Measurements from ENCODE around the gene SYNCRIP.
"Not testable (repeated sequence)": the region's sequence is repeated elsewhere in the genome, so short reads cannot be mapped to it uniquely, and the experiment has no call there.

Gene SYNCRIP

DNA sequence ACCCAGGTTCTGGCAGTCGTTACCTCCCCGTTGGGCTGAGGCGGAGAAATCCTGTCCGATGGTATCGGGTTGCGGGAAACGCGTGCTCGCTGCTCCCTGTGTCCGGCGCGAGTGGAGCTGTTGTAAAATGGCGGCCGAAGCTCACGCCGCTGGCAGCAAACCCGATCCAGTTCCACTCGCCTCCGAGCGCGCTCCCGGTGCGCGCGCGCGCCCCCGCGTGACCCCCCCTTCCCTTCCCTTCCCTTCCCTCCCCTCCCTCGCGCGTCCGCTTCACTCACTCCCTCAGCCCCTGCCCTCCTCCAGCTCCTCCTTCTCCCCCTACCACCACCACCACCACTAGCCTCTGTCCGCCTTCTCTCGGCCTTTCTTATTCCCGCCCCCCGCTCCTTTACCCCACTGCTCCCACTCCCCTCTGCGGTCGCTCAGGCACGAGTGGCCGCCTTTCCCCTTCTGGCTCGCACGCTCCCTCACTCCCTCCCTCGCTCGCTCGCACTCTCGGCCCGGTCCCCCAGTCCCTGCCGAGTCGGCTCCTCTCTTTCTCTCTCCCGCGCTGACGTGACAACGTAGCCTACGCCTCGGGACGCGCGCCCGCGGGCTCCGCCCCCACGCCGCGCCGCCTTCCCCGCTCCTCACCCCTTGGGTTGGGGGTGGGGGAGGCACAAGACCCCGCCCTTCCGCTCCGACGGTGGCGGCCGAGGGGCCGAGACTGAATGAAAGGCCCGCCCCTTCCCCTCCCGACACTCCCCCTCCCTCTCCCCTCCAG is at the start of gene SYNCRIP:
Gene SYNCRIP (minus strand): TSS at position 113 of the 763 bp plus-strand sequence. CDS start 1,447 bp downstream, outside the sequence.
- DNase-seq (ENCODE audit: low read depth), result peak; percentile 91

DNA sequence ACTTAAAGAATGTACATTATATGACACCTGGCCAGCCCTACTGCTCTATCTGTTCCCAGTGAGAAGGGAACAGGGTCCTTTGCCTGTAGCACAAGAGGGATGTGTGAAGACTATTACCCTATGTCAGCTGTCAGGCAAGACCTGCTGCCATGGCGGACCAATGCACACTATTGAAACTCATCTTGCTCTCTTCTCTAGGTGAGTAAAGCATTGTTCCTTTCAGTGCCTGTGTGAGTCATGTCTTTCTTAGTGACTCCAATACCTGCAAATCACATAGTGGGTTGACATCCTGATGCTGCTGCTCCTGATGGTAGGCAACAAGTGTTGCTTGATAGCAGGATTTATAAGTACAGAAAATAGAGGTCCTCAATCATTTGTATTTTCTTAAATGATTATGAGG is 48.8 kb upstream of the SYNCRIP start:
- no peak for DNase-seq (ENCODE audit: low read depth)

DNA sequence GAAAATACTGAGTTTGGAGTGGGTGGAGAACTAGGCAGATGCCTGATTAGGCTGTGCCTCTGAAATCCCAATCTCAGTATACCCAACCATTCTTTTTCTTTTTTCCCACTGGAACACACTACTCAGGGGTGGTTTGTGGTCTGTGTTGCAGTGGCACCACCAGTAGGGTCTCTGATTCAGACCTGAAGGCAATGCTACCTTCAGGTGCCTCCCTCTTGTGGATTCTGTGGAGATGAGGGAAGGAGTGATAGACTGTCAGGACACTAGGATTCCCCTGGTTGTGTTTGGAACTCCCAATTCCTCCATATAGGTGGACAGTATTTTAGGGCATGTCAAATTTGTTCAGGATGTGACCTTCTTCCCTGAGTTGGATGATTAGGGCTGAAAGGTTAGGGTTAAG is 47.4 kb upstream of the SYNCRIP start:
- no peak for DNase-seq (ENCODE audit: low read depth)

DNA sequence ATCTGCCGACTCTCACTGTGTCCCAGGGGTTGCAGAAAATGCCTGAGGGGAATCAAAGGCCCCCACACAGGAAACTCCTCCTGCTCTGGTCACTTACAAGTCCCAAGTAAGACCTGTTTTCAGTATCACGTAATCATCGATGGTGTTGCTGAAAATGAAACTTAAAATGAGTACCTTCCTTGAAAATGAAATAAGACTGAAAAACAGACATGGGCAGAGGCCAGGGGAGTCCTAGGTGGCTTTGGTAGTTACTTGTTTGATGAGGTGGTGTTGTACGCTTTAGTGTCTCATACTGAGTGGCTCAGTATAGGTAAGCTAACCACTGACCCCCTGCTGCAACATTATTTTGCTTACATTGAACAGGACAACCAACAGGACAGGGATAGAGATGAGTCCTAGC is 43.0 kb upstream of the SYNCRIP start:
- no peak for DNase-seq (ENCODE audit: low read depth)

DNA sequence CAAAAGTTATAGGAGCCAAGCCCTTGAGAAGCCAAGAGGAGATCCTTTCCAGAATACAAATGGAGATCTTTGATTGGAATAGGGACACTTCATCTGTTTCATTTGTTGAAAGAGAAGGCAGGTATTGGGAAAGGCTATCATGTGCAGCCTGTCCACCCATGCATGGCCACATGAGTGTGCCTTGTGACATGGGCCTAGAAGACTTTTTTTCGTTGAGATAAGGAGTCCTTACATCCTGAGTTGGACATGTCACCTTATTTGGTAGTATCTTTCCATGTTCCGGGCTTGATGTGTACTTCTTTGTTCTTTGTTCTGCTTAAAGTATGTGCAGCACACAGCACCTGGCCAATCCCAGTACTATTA is 42.1 kb upstream of the SYNCRIP start:
- DNase-seq (ENCODE audit: low read depth), result no peak

DNA sequence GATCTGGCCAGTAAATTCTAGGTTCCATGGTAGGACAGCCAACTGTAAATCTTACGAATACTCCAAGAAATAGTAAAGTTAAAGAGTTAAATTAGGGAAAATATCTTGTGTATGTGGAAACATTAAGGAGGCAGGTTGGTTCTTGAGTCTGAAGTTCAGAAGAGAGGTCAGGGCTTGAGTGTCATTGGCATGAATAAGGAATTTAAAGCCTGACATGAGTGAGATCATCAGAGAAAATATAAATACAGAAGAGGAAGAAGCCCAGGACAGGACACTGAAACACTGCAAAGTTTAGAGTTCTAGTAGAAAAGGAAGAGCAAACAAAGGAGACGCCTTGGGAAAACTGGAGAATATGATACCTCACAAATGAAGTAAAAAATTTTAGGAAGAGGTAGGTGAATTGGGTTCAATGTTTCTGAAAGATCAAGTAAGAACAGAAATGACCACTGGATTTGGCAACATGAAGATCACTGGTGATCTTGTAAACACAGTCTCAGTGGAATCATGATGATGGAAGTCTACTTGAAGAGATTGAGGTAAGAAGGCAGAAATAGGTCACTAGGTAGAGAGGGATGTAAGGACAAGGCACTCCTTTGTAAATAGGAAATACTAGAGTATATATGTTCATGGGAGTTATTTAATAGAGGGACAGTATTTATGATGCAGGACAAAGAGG is 41.6 kb upstream of the SYNCRIP start:
- no peak for DNase-seq (ENCODE audit: low read depth)

DNA sequence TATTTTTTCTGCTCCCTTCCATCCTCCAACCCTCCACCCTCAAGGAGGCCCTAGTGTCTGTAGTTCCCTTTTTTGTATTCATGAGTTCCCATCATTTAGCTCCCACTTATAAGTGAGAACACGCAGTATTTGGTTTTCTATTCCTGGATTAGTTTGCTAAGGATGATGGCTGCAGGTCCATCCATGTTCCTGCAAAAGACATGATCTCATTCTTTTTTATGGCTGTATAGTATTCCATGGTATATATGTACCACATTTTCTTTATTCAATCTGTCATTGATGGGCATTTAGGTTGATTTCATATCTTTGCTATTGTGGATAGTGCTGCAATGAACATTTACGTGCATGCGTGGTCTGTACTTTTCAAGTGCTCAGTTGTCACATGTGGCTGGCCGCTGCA is 39.2 kb upstream of the SYNCRIP start:
- DNase-seq (ENCODE audit: low read depth), result not testable (repeated sequence)

DNA sequence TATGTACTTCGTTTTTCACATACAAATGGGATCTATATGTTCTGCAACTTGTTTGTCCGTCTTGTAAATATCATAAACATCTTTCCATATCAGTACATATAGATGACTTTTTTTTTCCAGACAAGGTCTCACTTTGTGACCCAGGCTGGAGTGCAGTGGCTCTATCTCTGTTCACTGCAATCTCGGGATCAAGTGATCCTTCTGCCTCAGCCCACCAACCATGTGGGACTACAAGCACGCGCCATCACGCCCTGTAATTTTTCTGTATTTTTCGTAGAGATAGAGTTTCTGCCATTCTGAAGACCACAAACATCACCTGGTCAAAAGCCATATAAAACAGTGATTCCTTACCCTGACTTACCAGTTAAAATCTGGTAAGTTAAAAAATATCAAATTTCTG is 37.7 kb upstream of the SYNCRIP start:
- no peak for DNase-seq (ENCODE audit: low read depth)

DNA sequence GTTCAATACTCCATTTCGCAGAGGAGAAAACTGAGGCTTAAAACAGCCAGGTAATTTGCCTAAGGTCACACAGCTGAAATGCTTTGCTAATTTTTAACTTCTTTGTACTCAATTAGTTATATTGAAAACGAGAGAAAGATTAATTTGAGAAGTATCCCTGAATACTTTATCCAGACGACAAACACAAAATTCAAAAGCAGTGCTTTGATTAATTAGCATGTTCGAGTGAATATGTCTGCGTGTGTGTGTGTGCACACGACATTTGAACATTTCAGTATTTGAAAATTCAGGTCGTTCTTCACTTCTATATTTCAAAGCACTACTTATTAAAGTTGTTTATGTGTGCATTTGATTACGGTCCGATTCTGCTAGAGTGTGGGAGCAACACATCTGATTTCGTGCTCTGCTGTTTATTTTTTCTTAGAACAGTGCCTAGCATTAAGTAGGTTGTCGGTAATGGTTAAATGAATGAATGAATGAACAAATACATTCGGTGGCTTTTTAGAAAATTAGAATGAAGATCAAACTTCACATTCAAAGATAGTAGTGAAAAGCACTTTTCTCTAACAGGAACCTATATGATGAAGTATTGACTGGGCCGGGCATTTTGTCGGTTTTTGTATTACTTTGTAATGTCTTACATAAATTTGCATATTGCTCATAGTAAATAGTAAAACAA is 36.9 kb upstream of the SYNCRIP start:
- DNase-seq (ENCODE audit: low read depth), result no peak

DNA sequence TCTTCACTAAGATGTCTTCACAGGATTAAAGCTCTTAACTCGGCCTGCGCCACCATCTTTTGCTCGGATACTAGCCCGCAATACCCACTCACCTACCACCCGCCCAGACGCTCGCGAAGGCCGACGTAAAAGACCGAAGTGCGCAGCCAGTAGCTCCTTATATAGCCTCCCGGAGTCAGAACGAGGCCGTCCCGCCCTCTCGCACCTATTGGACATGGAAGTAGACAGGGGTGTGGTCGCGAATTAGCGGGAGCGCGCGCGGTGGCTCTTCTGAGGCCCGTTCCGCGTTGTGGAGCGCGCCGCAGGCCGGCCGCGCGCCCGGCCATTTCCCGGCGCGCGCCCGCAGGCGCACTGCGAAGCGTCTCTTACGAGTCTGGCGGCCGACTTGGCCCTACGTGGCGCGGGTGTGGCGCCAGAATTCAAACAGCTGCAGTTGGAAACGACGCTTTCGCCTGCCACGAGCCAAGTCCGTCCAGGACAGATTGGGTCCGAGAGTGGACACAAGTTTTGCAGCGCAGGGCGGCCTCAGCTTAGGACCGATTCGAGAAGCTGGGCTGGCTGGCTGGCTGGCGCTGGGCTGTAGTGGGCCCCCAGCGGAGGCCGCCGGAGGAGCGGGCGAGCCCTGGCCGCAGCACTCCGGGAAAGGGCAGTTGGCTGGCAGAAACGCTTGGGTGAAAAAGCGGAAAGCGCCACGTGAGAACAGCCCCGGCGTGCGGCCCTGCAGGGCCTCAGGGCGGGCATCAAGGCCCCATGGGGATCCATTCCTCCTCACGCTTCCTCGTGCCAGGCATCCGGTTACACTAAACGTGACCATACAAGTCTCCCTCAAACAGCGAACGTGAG is 36.1 kb upstream of the SYNCRIP start:
- DNase-seq (ENCODE audit: low read depth), result peak; percentile 98

DNA sequence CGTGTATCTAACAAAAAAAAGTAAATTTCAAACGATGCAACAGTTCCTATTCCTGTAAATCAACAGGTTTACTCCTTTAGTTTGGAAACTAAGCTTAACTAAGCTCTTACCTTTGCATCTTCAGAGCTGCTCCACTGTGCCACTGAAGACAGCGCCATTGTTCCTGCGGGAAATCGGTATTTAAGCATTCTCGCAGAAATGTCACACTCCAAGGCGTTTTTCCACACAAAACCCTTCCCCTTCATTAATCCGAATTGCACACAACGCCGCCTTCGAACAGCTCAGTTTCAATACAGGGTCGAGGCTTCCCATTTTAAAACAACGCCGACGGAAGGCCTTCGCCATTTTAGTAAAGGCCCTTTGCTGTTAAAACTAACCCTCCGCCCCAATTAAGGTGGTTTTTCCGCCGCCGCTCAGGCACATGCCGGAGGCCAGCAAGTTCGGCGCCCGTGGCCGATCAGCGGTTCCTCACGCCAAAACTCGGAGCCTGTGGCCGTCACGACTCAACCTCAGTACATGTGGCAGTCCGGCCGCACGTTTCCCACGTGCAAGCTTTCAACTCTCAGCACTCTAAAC is 35.4 kb upstream of the SYNCRIP start:
- DNase-seq (ENCODE audit: low read depth), result no peak

DNA sequence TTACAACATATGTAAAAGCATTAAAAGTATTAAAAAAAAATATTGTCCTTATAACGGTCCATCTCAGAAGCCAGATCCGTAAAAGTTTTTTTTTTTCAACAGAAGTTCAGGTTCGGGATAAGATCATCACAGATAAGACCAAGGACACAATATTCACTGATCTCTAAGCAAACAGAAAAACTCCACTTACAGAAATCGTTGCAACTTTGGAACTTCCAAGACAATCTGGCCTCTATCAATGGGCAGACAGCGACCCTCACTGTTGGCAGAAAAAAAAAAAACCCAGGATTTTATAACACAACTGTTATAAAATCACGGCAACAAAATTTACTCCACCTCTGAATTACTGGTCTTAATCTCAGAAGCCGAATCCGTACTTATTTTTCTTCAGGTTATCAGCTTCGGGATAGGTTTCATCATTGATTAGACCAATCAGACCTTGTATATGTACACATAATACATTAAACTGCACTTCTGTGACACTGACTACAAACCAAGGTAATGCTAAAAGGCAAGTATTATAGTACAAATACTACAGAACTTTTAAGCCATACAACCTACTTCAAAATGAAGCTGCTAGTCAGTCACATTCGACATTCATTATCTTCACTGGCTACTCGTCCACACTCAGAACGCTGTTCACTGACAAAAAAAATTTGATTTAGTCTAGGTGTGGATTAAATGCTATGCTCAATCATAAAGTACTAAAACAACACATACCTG is 34.7 kb upstream of the SYNCRIP start:
- peak; percentile 40 for DNase-seq (ENCODE audit: low read depth)

DNA sequence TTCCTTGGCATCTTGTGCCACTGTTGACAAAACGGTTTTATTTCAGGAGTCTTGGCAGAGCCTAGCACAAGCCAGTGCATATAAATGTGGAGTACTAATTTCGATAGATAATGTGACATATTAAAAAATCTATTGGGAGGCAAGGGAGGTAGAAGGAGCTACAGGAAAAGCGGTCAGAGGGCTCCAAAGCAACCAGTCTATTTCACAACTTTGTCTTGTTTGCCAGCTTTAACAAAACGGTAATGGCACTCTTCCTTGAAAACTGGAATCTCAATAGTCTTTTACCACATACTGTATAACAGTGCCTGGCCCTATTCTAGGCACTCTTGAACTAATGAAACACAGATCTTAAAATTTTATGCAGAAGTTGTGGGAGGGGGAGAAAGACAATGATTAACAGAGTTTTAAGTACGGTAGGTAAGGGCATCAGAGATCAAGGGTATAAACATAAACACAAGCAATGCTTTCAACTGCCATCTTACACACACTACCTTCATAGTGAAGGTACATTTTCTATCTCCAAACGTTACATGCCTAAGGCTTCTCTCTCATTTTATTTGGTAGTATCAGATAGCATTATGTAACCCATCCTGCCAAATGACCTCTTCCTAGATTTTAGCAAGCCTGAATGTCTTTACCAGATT is 33.5 kb upstream of the SYNCRIP start:
- peak; percentile 44 for DNase-seq (ENCODE audit: low read depth)

DNA sequence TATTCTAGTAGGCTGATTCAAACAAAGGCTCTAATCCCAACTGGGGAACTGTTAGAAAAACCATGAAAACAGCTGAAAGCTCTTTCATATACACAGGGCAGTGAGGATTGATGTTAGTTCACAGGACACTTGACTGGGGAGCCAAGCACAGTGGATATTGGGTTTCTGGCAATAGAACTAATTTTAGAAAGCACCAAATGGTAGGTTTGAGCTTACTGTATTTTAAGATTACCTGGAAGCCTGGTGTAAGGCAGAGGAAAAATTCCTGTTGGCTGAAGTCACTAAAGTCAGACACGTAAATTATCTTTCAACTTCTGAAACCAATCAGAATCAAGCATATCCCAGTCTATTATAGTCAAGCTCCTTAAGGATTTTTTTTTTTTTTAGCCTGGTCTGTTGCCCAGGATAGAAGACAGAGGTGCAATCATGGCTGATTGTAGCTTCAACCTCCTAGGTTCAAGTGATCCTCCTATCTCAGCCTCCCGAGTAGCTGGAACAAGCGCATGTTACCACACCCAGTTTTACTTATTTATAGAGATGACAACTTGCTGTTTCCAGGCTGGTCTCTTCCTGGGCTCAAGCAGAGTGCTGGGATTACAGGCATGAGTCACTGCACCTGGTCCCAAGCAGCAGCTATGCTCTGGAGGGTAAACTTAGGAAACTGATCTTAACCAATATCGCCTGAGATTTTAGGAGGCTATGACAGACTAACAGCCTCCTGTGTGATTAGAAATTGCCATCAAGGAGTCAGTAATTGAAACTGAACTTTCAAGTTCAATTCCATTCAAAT is 32.5 kb upstream of the SYNCRIP start:
- peak; percentile 47 for DNase-seq (ENCODE audit: low read depth)

DNA sequence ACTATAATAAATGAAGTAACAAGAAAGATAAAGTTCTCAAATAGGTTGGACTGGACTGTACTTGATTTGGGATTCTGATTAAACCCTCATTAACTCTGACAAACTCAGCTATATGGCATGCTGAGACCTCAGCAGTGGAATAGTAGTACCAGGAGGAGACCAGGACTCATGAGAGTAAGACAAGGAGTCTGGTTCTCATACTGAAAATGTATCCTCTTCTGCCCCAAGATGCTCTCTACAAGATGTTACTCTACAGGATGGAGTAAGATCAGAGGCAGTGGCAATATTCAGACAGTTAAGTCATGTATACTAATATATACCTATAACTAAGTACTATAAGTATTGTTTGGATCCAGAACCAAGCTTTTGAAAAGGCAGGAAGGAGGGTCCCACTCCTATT is 31.9 kb upstream of the SYNCRIP start:
- DNase-seq (ENCODE audit: low read depth), result peak; percentile 44

DNA sequence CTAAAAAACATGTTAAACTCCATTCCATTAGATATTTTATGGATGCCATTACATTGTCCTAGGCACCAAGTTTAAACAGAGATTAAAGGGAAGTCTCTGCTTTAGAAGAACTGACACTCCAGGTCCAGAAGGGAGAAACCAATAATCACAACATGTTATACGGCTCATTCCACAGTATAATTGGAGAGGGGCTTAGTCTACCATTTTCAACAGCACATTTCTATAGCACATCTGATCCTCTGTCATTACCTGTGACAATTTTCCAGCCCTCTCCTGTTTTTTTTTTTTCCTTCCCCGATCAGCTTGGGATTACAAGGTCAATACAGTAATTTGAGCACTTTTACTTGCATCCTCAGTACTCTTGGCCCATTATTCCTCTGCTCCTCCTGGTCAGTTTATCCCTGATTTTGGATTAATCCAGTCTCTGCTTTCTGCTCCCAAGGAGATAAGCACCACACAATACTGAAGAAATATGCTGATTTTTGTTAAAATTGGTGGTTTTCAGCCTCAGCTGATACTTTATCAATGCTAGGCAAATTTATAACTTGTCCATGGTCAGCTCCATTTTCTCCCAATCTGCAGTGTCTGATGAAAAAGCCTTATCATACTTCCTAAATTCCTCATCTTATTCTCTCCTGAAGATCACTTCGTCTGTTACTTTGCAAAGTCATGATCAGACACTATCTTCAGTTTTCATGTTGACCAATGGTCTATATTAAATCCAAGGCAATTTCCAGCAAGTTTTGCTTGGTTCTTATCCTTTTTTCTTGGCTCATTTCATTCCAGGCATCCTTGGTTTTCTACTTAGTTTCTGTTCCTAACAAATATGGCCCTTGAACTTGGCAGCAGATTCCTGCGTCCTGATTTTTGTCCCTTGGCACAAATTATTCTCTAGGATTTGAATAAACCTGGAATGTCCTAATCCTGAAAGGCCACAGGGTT is 30.8 kb upstream of the SYNCRIP start:
- DNase-seq (ENCODE audit: low read depth), result peak; percentile 47

DNA sequence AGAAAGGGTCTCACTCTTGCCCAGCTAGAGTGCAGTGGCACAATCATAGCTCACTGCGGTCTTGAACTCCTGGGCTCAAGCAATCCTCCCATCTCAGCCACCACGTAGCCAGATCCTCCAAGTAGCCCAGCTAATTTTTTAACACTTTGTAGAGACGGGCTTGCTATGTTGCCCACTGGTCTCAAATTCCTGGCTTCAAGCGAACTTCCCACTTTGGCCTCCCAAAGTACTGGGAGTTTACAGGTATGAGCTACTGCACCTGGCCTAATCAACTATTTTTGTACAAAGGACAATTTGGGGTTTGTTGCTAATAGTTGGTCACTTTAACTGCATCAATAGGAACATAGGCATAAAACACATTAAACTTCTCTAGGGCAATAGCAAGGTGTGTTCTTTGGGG is 29.9 kb upstream of the SYNCRIP start:
- DNase-seq (ENCODE audit: low read depth), result no peak

DNA sequence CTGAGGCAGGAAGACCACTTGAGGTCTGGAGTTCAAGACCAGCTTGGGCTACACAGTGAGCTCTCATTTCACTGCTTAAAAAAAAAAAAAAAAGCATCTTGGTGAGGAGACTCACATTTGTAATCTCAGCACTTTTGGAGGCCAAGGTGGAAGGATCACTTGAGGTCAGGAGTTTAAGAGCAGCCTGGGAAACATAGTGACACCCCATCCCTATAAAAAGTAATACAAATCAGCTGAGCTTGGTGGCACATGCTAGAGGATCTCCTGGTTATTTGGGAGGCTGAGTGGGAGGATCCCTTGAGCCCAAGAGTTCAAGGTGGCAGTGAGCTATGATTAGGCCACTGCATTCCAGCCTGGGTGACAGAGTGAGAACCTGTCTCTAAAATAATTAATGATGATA is 29.4 kb upstream of the SYNCRIP start:
- no peak for DNase-seq (ENCODE audit: low read depth)

DNA sequence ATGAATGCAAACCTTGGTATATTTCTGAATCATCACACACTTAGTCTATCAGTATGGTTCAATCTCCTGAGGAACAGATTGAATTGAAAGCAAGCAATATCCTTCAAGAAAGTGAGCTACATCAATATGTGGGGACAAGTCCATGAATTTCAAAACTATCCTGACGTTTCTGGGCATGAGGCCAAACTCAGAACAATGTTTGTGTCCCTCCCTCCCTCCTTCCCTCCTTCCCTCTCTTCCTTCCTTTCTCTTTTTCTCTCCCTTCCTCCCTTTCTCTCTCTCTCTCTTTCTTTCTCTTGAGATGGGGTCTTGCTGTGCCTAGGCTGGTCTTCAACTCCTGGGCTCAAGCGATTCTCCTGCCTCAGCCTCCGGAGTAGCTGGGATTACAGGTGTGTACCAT is 27.9 kb upstream of the SYNCRIP start:
- DNase-seq (ENCODE audit: low read depth), result no peak

Data from CMK (cell line).